GM12878 (cell line): Measurements from ENCODE around the gene N4BP3. TPM values are rescaled to one million over a fixed set of nuclear protein-coding genes. Genes with fewer than 3 reads are reported as not detected.

Experiments used
- BHLHE40 ChIP-seq, 2 experiments: fragments of 450-650 bp in 1 of 2; IDR thresholded peaks; 2 replicates each; pipeline ENCODE4 v1.6.1; 2011 to 2017; ENCODE audit warnings: low read depth in 2 of 2, borderline replicate concordance in 1 of 2, improper control_type of control experiment in 1 of 2, low read length in 1 of 2, mild to moderate bottlenecking in 1 of 2
- CHD1 ChIP-seq: IDR thresholded peaks from 2 replicates; pipeline ENCODE4 v1.6.1; 2012; ENCODE audit warnings: low read depth, low read length, improper control_type of control experiment
- DPF2 ChIP-seq: fragments of 450-650 bp; IDR thresholded peaks from 2 replicates; pipeline ENCODE4 v1.6.1; 2017; ENCODE audit warnings: mild to moderate bottlenecking
- ETV6 ChIP-seq, 2 experiments: fragments of 450-650 bp in 1 of 2; IDR thresholded peaks in 1 of 2; conservative IDR thresholded peaks in 1 of 2; 2 replicates each; pipeline ENCODE4 v1.6.1; 2014; ENCODE audit warnings: antibody characterized with exemption in 1 of 2, borderline replicate concordance in 1 of 2, low read depth in 1 of 2, mild to moderate bottlenecking in 1 of 2, moderate library complexity in 1 of 2
- HDGF ChIP-seq: fragments of 450-650 bp; IDR thresholded peaks from 2 replicates; pipeline ENCODE4 v1.6.1; 2016; ENCODE audit warnings: antibody characterized with exemption
- IKZF1 ChIP-seq: fragments of 450-650 bp; conservative IDR thresholded peaks from 2 replicates; pipeline ENCODE4 v1.6.1; 2017; ENCODE audit warnings: antibody characterized with exemption, mild to moderate bottlenecking
- KAT2A ChIP-seq: conservative IDR thresholded peaks from 2 replicates; pipeline ENCODE4 v1.6.1; 2011; ENCODE audit warnings: low read depth, low read length; ENCODE audit not compliant: control insufficient read depth
- MYB ChIP-seq: fragments of 150-350 bp; IDR thresholded peaks from 2 replicates; pipeline ENCODE4 v1.6.1; 2014; ENCODE audit warnings: mild to moderate bottlenecking, low read depth, low read length, borderline replicate concordance
- NFIC ChIP-seq: IDR thresholded peaks from 2 replicates; pipeline ENCODE4 v1.6.1; 2012; ENCODE audit warnings: low read depth, mild to moderate bottlenecking, inconsistent platforms, low read length, moderate library complexity
- POLR2AphosphoS5 ChIP-seq: IDR thresholded peaks from 2 replicates; pipeline ENCODE4 v1.6.1; 2011; ENCODE audit warnings: mild to moderate bottlenecking, low read length, inconsistent platforms
- RELB ChIP-seq: fragments of 450-650 bp; IDR thresholded peaks from 2 replicates; pipeline ENCODE4 v1.6.1; 2017; ENCODE audit warnings: low read depth, mild to moderate bottlenecking, moderate library complexity
- ZNF622 ChIP-seq: fragments of 450-650 bp; IDR thresholded peaks from 2 replicates; pipeline ENCODE4 v1.6.1; 2017; ENCODE audit warnings: mild to moderate bottlenecking, inconsistent platforms
- polyA plus RNA-seq, 11 experiments: library from polyadenylated mRNA; depleted of rRNA in 4 of 11; unstranded in 6 of 11; stranded (reverse) in 5 of 11; fragments of >200 nt; fragmentation: Nextera tagmentation in 4 of 11; fragmentation: Illumina TruSeq in 1 of 11; extraction: Ambion mirVana in 4 of 11; extraction: Trizol in 1 of 11; gene quantifications; 1 replicate in 1 of 11; 2 replicates in 10 of 11; pipeline versions ENCODE4 v1.2.1 to v1.2.3, GENCODE V29; 2011 to 2016; ENCODE audit warnings: inconsistent platforms in 2 of 11, missing spikeins in 2 of 11, low read depth in 1 of 11
- total RNA-seq, 4 experiments: library from RNA; depleted of rRNA in 3 of 4; stranded (reverse); fragments of >200 nt in 3 of 4; fragmentation: Illumina TruSeq in 1 of 4; extraction: Trizol in 1 of 4; gene quantifications; 2 replicates each; pipeline versions ENCODE4 v1.2.1 to v1.2.3, GENCODE V29; 2013 to 2021
- TF ChIP-seq, protein P1 (sequence below): IDR thresholded peaks from 2 replicates; pipeline ENCODE4 v1.6.1; 2012; ENCODE audit warnings: low read depth, low read length, improper control_type of control experiment
- TF ChIP-seq, protein P2 (sequence below): IDR thresholded peaks from 2 replicates; pipeline ENCODE4 v1.6.1; 2011; ENCODE audit warnings: low read depth, mild to moderate bottlenecking, low read length, moderate library complexity, borderline replicate concordance; ENCODE audit errors: extremely low read depth
- TF ChIP-seq, protein P3 (sequence below), 3 experiments: IDR thresholded peaks in 2 of 3; conservative IDR thresholded peaks in 1 of 3; 2 replicates each; pipeline ENCODE4 v1.5.1; 2011; ENCODE audit warnings: low read depth in 3 of 3, low read length in 3 of 3, mild to moderate bottlenecking in 3 of 3, control low read depth in 2 of 3, moderate library complexity in 2 of 3, inconsistent platforms in 1 of 3, mixed read lengths in 1 of 3; ENCODE audit not compliant: control insufficient read depth in 2 of 3, insufficient read depth in 1 of 3; ENCODE audit errors: extremely low read depth in 1 of 3
- TF ChIP-seq, protein P4 (sequence below): IDR thresholded peaks from 2 replicates; pipeline ENCODE4 v1.6.1; 2012; ENCODE audit warnings: mild to moderate bottlenecking, low read depth, low read length

N4BP3 gene
- total and polyA plus RNA-seq, 10 of the 15 experiments (the other 5 are each of a cell fraction or from before 2014, with no cell fraction given) = 0.06 to 13.0 (median 4.3) TPM

- TF ChIP-seq, protein P1, sequence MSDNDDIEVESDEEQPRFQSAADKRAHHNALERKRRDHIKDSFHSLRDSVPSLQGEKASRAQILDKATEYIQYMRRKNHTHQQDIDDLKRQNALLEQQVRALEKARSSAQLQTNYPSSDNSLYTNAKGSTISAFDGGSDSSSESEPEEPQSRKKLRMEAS = peak; percentile 92
- TF ChIP-seq KAT2A (no peak), DPF2 (peak; percentile 73), BHLHE40 (IDR thresholded peaks at IDR 0.05; ENCODE audit: borderline replicate concordance in 1 of 2, low read depth in 2 of 2, low read length in 1 of 2) (peak; percentile 70 to 84), IKZF1 (peak; percentile 69; the same call in 1 of the 2 replicates), RELB (peak; percentile 53), ZNF622 (no peak), ETV6 (conservative IDR thresholded peaks at IDR 0.05 in 1 of 2, IDR thresholded peaks at IDR 0.05 in 1 of 2; ENCODE audit: borderline replicate concordance in 1 of 2, low read depth in 1 of 2) (peak in 1 of 2 experiments; percentile 73; a peak in 1 of 4 replicates), POLR2AphosphoS5 (peak; percentile 78), HDGF (peak; percentile 91), MYB (no peak), CHD1 (0 out of 2 replicates have a peak, but pooled peaks have one; percentile 32), NFIC (no peak)
- TF ChIP-seq, protein P2, sequence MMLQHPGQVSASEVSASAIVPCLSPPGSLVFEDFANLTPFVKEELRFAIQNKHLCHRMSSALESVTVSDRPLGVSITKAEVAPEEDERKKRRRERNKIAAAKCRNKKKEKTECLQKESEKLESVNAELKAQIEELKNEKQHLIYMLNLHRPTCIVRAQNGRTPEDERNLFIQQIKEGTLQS = no peak
- TF ChIP-seq, protein P3, sequence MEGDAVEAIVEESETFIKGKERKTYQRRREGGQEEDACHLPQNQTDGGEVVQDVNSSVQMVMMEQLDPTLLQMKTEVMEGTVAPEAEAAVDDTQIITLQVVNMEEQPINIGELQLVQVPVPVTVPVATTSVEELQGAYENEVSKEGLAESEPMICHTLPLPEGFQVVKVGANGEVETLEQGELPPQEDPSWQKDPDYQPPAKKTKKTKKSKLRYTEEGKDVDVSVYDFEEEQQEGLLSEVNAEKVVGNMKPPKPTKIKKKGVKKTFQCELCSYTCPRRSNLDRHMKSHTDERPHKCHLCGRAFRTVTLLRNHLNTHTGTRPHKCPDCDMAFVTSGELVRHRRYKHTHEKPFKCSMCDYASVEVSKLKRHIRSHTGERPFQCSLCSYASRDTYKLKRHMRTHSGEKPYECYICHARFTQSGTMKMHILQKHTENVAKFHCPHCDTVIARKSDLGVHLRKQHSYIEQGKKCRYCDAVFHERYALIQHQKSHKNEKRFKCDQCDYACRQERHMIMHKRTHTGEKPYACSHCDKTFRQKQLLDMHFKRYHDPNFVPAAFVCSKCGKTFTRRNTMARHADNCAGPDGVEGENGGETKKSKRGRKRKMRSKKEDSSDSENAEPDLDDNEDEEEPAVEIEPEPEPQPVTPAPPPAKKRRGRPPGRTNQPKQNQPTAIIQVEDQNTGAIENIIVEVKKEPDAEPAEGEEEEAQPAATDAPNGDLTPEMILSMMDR (IDR thresholded peaks at IDR 0.05 in 2 of 3, conservative IDR thresholded peaks at IDR 0.05 in 1 of 3; ENCODE audit: control insufficient read depth in 2 of 3, extremely low read depth in 1 of 3, insufficient read depth in 1 of 3, low read depth in 3 of 3, low read length in 3 of 3) = no peak
- TF ChIP-seq, protein P4, sequence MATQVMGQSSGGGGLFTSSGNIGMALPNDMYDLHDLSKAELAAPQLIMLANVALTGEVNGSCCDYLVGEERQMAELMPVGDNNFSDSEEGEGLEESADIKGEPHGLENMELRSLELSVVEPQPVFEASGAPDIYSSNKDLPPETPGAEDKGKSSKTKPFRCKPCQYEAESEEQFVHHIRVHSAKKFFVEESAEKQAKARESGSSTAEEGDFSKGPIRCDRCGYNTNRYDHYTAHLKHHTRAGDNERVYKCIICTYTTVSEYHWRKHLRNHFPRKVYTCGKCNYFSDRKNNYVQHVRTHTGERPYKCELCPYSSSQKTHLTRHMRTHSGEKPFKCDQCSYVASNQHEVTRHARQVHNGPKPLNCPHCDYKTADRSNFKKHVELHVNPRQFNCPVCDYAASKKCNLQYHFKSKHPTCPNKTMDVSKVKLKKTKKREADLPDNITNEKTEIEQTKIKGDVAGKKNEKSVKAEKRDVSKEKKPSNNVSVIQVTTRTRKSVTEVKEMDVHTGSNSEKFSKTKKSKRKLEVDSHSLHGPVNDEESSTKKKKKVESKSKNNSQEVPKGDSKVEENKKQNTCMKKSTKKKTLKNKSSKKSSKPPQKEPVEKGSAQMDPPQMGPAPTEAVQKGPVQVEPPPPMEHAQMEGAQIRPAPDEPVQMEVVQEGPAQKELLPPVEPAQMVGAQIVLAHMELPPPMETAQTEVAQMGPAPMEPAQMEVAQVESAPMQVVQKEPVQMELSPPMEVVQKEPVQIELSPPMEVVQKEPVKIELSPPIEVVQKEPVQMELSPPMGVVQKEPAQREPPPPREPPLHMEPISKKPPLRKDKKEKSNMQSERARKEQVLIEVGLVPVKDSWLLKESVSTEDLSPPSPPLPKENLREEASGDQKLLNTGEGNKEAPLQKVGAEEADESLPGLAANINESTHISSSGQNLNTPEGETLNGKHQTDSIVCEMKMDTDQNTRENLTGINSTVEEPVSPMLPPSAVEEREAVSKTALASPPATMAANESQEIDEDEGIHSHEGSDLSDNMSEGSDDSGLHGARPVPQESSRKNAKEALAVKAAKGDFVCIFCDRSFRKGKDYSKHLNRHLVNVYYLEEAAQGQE = peak; percentile 21; the same call in 1 of the 2 replicates
These were observed 3.0 kb downstream of the N4BP3 start (continued) for GRCh38 chr5:178116143-178116885.
